Esophagus squamous epithelium (tissue), 4 donors: Measurements from ENCODE around the gene CHI3L1.

Source experiments
- CTCF ChIP-seq, 6 experiments: fragments of 450-650 bp in 4 of 6; fragments of 200-600 bp in 2 of 6; sonication (generic) in 2 of 6; IDR thresholded peaks; one replicate each; pipeline ENCODE4 v1.5.1; 2016 to 2019; ENCODE audit warnings: antibody characterized with exemption in 6 of 6, mild to moderate bottlenecking in 4 of 6, moderate library complexity in 4 of 6
- POLR2A ChIP-seq, 4 donors: fragments of 450-650 bp; IDR thresholded peaks; one replicate each; pipeline ENCODE4 v1.6.1; 2017; ENCODE audit warnings: antibody characterized with exemption in 4 of 4, mild to moderate bottlenecking in 4 of 4, moderate library complexity in 3 of 4

- TF ChIP-seq CTCF (IDR thresholded peaks at IDR 0.05) (no peak), POLR2A (IDR thresholded peaks at IDR 0.05) (no peak)
Measured at GRCh38 chr1:203174324-203174985, 12.0 kb downstream of the CHI3L1 start.
